Epithelial cell of esophagus (primary cell): ENCODE data around the gene ADCY10.

Experiments used
- DNase-seq: peaks from one replicate; pipeline ENCODE4 v3.0.0; 2010; ENCODE audit warnings: low read depth
- H3K4me3 ChIP-seq: 2 replicates; pipeline ENCODE4 v1.5.1; 2011; ENCODE audit warnings: mild to moderate bottlenecking, low read length, control low read depth
- CTCF ChIP-seq: IDR thresholded peaks from 2 replicates; pipeline ENCODE4 v1.5.1; 2011; ENCODE audit warnings: low read depth, mild to moderate bottlenecking, low read length, control low read depth, inconsistent platforms; ENCODE audit not compliant: insufficient read depth; ENCODE audit errors: missing control alignments

Gene ADCY10

GRCh38 chr1:167913895-167914496 lies at the start of gene ADCY10:
TSS of gene ADCY10 (minus strand) at chr1:167914134. CDS start at chr1:167905140, 8,994 bp downstream.
- DNase-seq, result no peak
- TF ChIP-seq CTCF, result no peak
- no peak within 1 kb of the TSS for H3K4me3 ChIP-seq

GRCh38 chr1:167957710-167958109 lies 43.8 kb upstream of the ADCY10 start:
- DNase-seq, result peak; percentile 29
- no peak for TF ChIP-seq CTCF
- H3K4me3 ChIP-seq, result no peak overlapping the region

GRCh38 chr1:167955915-167956314 lies 42.0 kb upstream of the ADCY10 start:
- no peak for TF ChIP-seq CTCF
- DNase-seq, result peak; percentile 51
- H3K4me3 ChIP-seq, result no peak overlapping the region

GRCh38 chr1:167950569-167950968 lies 36.6 kb upstream of the ADCY10 start:
- TF ChIP-seq CTCF, result no peak
- no peak for DNase-seq
- no peak overlapping the region for H3K4me3 ChIP-seq

GRCh38 chr1:167949785-167950184 lies 35.9 kb upstream of the ADCY10 start:
- no peak for DNase-seq
- no peak for TF ChIP-seq CTCF
- no peak overlapping the region for H3K4me3 ChIP-seq

GRCh38 chr1:167947733-167948132 lies 33.8 kb upstream of the ADCY10 start:
- no peak for DNase-seq
- H3K4me3 ChIP-seq, result no peak overlapping the region
- no peak for TF ChIP-seq CTCF

- peak; percentile 79 for DNase-seq
- no peak for TF ChIP-seq CTCF
- H3K4me3 ChIP-seq, result no peak overlapping the region
Observed at GRCh38 chr1:167943541-167943940, 29.6 kb upstream of the ADCY10 start.
